Body of pancreas (tissue), 4 donors: ENCODE measurements around the gene NARF. TPM values are rescaled to one million over a fixed set of nuclear protein-coding genes. Genes with fewer than 3 reads are reported as not detected.

ENCODE experiments used
- ATAC-seq: fragments of 150-250 bp; one replicate; pipeline ENCODE4 v1.9.1; 2016
- DNase-seq, 4 donors: peaks; one replicate each; pipeline ENCODE4 v3.0.0-alpha.2; 2019
- H3K27ac ChIP-seq, 4 donors: fragments of 200-600 bp; sonication (generic); 1 replicate in 3 of 4; 2 replicates in 1 of 4; pipeline versions ENCODE4 v1.5.1 to v1.6.1; 2016 to 2019; ENCODE audit warnings: mild to moderate bottlenecking in 1 of 4, mixed read lengths in 1 of 4, moderate library complexity in 1 of 4
- H3K27me3 ChIP-seq, 2 donors: fragments of 200-600 bp; sonication (generic); one replicate each; pipeline ENCODE4 v1.6.0; 2016; ENCODE audit warnings: mild to moderate bottlenecking in 1 of 2
- H3K36me3 ChIP-seq, 2 donors: fragments of 200-600 bp; sonication (generic); replicated peaks in 1 of 2; 2 replicates each; pipeline ENCODE4 v1.5.1; 2016; ENCODE audit warnings: low read depth in 2 of 2; ENCODE audit not compliant: insufficient read depth in 1 of 2
- H3K4me1 ChIP-seq: fragments of 200-600 bp; sonication (generic); one replicate; pipeline ENCODE4 v1.6.0; 2016
- H3K4me3 ChIP-seq, 2 donors: fragments of 200-600 bp; sonication (generic); 1 replicate in 1 of 2; 2 replicates in 1 of 2; pipeline ENCODE4 v1.5.1; 2016 to 2019
- H3K9me3 ChIP-seq, 3 donors: fragments of 200-600 bp; sonication (generic); 1 replicate in 2 of 3; 2 replicates in 1 of 3; pipeline ENCODE4 v1.5.1; 2016
- POLR2A ChIP-seq, 3 donors: fragments of 450-650 bp; IDR thresholded peaks; one replicate each; pipeline ENCODE4 v1.6.1; 2016; ENCODE audit warnings: antibody characterized with exemption in 3 of 3, mild to moderate bottlenecking in 2 of 3
- WGBS, 2 donors: methylation state at CpG; one replicate each; pipeline ENCODE4 v1.1.5; 2017; 5-methylcytosine and 5-hydroxymethylcytosine counted together
- intact Hi-C: fragments of 100-400 bp; cut with DNase I; formaldehyde crosslinking; loops from one replicate; pipeline ENCODE4 v1.15.1; 2023
- total RNA-seq, 2 donors: library from RNA; depleted of rRNA; stranded (reverse); fragments of >200 nt; gene quantifications; one replicate each; pipeline ENCODE4 v1.1.0, GENCODE V29; 2016
- TF ChIP-seq, protein P1 (sequence below), 7 experiments: fragments of 450-650 bp in 4 of 7; fragments of 200-600 bp in 3 of 7; sonication (generic) in 3 of 7; IDR thresholded peaks; one replicate each; pipeline ENCODE4 v1.5.1; 2016 to 2019; ENCODE audit warnings: antibody characterized with exemption in 7 of 7

NARF gene
- total RNA-seq, 2 donors from 2014 or later, result 14.5 to 85.4 TPM

- Histone ChIP-seq H3K4me3 (no peak overlapping the region), H3K4me1 (no peaks in the 10 kb centered on the region), H3K27me3 (no peaks in the 10 kb centered on the region), H3K9me3 (no peaks in the 10 kb centered on the region), H3K36me3 (peaks cover 5 to 33% of the 10 kb centered on the region in 2 donors), H3K27ac (no peak overlapping the region)
- intact Hi-C loops, result no loop called here
- no peak for ATAC-seq
- WGBS, 2 donors, result 88 to 89% methylated on average over 4 to 9 of the region's 9 CpGs
- DNase-seq, result no peak
- TF ChIP-seq, protein P1, sequence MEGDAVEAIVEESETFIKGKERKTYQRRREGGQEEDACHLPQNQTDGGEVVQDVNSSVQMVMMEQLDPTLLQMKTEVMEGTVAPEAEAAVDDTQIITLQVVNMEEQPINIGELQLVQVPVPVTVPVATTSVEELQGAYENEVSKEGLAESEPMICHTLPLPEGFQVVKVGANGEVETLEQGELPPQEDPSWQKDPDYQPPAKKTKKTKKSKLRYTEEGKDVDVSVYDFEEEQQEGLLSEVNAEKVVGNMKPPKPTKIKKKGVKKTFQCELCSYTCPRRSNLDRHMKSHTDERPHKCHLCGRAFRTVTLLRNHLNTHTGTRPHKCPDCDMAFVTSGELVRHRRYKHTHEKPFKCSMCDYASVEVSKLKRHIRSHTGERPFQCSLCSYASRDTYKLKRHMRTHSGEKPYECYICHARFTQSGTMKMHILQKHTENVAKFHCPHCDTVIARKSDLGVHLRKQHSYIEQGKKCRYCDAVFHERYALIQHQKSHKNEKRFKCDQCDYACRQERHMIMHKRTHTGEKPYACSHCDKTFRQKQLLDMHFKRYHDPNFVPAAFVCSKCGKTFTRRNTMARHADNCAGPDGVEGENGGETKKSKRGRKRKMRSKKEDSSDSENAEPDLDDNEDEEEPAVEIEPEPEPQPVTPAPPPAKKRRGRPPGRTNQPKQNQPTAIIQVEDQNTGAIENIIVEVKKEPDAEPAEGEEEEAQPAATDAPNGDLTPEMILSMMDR (IDR thresholded peaks at IDR 0.05), result no peak
- no peak for TF ChIP-seq POLR2A (IDR thresholded peaks at IDR 0.05)
Observed at GRCh38 chr17:82480318-82480717, 21.8 kb downstream of the NARF start.

- TF ChIP-seq, protein P1 (IDR thresholded peaks at IDR 0.05), result no peak
- no peak for TF ChIP-seq POLR2A (IDR thresholded peaks at IDR 0.05)
- no peak overlapping the region for H3K27ac ChIP-seq
- H3K4me3 ChIP-seq, result no peak overlapping the region
- H3K4me1 ChIP-seq, result no peaks in the 10 kb centered on the region
- no peak for ATAC-seq
- H3K9me3 ChIP-seq, result no peaks in the 10 kb centered on the region
- no peak for DNase-seq
- intact Hi-C loops, result no loop called here
- H3K27me3 ChIP-seq, result no peaks in the 10 kb centered on the region
- 98% methylated on average over 6 of the region's 6 CpGs for WGBS, 2 donors
- peaks cover 5 to 44% of the 10 kb centered on the region in 2 donors for H3K36me3 ChIP-seq
Observed at GRCh38 chr17:82483204-82483660, 24.7 kb downstream of the NARF start.

GRCh38 chr17:82483836-82484235, 25.3 kb downstream of the NARF start:
- Histone ChIP-seq H3K4me1 (no peaks in the 10 kb centered on the region), H3K27me3 (no peaks in the 10 kb centered on the region), H3K9me3 (no peaks in the 10 kb centered on the region), H3K27ac (no peak overlapping the region), H3K36me3 (peaks cover 5 to 38% of the 10 kb centered on the region in 2 donors), H3K4me3 (no peak overlapping the region)
- WGBS, 2 donors, result 90 to 95% methylated on average over 3 to 9 of the region's 9 CpGs
- intact Hi-C loops, result no loop called here
- DNase-seq, result no peak
- ATAC-seq, result no peak
- no peak for TF ChIP-seq POLR2A (IDR thresholded peaks at IDR 0.05)
- TF ChIP-seq, protein P1 (IDR thresholded peaks at IDR 0.05), result no peak

GRCh38 chr17:82486231-82487094, 27.9 kb downstream of the NARF start:
- no peaks in the 10 kb centered on the region for H3K9me3 ChIP-seq
- H3K36me3 ChIP-seq, result peaks cover 5 to 28% of the 10 kb centered on the region in 2 donors
- no peaks in the 10 kb centered on the region for H3K4me1 ChIP-seq
- H3K4me3 ChIP-seq, result no peak overlapping the region
- TF ChIP-seq POLR2A (IDR thresholded peaks at IDR 0.05), result no peak
- TF ChIP-seq, protein P1 (IDR thresholded peaks at IDR 0.05), result no peak
- DNase-seq, result no peak
- H3K27me3 ChIP-seq, result no peaks in the 10 kb centered on the region
- WGBS, 2 donors, result 81 to 91% methylated on average over 13 of the region's 13 CpGs
- ATAC-seq, result no peak
- no peak overlapping the region for H3K27ac ChIP-seq
- intact Hi-C loops, result no loop called here
